Head of caudate nucleus (tissue), 42 donors: ENCODE measurements around the gene STRN.
"Not testable (repeated sequence)": the region's sequence is repeated elsewhere in the genome, so short reads cannot be mapped to it uniquely, and the experiment has no call there.

Source experiments
- DNase-seq, 42 donors: peaks; one replicate each; pipeline versions ENCODE4 v3.0.0 to v3.0.0-alpha.2; 2020 to 2021; ENCODE audit warnings: mixed read lengths in 7 of 42
- intact Hi-C: fragments of 100-400 bp; cut with DNase I; formaldehyde crosslinking; loops from one replicate; pipeline ENCODE4 v1.15.0; 2022

STRN gene

DNA sequence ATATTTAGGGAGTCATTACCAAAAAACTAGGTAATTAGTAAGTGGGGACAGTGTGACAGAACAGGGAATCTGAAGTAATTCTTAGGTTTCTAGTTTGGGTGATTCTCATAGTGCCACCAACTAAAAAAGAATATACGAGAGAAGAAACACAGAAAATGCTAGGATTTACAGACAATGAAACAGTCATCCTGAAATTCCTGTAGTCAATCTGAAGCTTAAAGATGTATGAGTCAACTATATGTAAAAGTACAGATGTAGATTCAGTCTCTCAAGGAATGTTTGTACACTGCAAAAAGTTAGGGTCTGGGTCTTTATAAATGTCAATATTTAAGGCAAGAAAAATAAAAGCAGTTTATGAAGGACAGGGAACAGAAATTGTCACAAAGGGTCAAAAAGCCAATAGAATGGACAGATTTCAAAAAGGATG, 107.0 kb downstream of the STRN start:
- intact Hi-C loops: no loop called here
- DNase-seq: no peak

GRCh38 chr2:36858551-36859365, 107.6 kb downstream of the STRN start:
- intact Hi-C loops: no loop called here
- no peak for DNase-seq

DNA sequence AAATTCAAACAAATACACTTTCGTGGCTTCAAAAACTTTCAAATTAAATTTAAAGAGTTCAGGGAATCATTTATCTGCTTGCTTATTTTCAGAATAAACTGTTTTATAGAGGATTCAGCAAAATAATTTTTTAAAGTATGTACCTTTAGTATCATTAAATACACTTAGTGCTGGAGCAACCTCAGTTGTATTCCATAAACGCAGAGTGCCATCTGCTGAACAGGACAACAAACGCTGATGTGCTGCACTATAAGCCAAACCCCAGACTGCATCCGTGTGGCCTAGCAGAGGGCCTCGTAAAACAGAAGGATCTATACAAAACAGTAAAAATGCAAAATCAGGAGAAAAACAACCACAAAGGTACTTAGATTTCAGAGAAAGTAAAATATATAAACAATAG, 108.6 kb downstream of the STRN start:
- intact Hi-C loops: no loop called here
- DNase-seq: peak in 9 of 42 donors; percentile 4 to 52 (median 19)

DNA sequence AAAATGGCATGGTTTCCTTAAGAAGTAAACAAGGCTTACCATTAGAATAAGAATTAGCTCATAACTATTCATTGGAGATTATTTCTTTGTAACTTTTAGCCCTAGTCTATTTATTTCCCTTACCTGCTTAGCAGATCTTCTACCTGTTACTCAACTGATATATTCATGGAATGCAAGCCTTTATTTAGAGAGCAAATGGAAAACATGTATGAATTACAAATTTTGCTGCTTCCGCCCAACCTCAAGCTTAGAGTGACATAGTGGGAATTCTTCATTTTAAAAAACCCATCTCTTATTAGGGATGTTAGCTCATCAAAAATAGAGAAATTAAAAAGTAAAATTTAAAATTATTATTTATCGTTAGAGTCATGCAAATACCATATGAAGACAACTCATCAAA, 110.9 kb downstream of the STRN start:
- no peak for DNase-seq
- intact Hi-C loops: no loop called here

DNA sequence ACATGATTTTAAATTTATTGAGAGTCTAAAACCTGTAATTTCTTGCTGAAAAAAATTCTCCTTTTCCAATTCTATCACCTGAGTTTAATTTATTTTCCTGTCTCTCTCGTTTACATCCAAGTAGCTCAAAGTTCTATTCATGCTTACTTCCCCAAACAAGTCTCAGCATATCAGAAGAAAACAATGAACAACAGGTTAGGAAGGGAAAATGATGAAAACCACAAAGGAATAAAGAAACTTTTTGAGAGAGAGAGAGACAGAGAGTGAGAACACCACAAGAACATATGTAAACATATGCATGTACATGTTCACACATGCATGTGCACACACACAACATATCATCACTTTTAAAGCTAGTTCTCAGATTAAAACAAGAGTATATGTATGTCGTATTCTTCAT, 112.1 kb downstream of the STRN start:
- DNase-seq: no peak
- intact Hi-C loops: no loop called here

DNA sequence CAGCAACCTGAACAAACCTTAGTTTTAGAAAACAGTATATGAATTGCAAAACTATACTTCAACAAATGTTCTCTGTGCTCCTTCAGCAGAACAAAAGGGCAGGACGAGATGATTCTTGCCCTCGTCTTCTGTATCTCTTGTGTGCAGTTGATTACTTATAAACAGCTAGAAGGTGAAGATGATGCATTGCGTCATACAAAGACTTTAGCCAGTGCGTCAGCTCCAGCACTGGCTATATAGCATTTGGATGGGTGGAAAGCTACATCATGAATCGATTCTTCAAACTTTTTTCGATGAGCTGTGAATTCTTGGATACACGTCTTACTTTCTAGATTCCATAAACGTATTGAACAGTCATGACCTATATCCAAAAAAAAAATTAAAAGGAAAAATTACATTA, 117.1 kb downstream of the STRN start:
- DNase-seq: no peak
- intact Hi-C loops: no loop called here

GRCh38 chr2:36843838-36844237, 122.5 kb downstream of the STRN start:
- no peak for DNase-seq
- intact Hi-C loops: no loop called here

GRCh38 chr2:36839976-36840617, 126.2 kb downstream of the STRN start:
- intact Hi-C loops: no loop called here
- no peak for DNase-seq

DNA sequence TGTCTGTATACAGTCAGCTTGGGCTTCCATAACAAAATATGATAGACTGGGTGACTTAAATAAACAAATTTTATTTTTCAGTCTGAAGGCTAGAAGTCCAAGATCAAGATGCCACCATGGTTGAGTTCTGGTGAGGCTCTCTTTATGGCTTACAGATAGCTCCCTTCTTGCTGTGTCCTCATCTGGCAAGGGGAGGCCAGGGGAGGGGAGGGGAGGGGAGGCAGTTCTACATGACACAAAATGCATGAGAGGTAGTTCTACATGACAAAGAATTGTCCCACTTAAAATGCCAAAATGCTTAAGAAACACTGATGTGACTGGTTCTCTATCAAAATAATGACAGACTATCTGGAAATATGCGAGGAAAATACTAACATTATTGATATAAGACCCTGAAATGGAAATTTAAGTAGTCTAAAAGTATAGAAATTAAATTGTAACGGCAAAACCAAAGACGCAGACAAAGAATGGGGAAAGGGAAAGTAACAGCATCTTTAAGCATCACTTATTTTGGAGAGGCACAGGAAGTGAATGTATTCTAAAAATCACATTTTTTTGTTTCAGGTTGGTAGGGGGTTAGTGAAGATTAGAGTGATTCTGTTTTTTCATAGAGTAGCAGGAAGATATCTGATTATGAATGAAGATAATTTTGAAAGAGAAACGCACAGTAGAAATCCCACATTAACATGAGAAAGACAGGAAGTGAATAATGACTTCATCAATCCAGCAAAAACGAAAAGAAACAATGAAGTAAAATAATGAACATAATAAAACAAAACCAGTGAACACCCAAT, 131.4 kb downstream of the STRN start:
- DNase-seq: no peak
- intact Hi-C loops: no loop called here

- no peak for DNase-seq
- intact Hi-C loops: no loop called here
These were observed 132.1 kb downstream of the STRN start for GRCh38 chr2:36834203-36834602.

DNA sequence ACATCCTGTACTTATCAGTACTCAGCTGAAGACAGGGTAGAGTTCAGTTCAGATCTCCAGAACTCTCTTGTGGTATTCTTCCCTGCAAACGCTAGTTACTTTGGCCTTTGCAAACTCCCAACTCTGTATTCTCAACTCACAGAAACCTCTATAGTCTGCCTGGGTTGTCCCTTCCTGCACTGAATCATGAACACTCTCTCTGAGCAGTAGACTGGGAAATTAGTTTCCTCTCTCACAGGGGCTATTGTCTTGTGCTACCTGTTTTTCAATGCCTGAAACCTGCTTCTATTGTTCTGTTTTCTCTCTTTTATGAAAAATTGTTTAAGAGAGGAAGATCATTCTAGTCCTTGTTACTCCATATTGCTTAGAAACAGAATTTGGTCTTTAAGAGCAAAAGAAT, 135.2 kb downstream of the STRN start:
- no peak for DNase-seq
- intact Hi-C loops: no loop called here

DNA sequence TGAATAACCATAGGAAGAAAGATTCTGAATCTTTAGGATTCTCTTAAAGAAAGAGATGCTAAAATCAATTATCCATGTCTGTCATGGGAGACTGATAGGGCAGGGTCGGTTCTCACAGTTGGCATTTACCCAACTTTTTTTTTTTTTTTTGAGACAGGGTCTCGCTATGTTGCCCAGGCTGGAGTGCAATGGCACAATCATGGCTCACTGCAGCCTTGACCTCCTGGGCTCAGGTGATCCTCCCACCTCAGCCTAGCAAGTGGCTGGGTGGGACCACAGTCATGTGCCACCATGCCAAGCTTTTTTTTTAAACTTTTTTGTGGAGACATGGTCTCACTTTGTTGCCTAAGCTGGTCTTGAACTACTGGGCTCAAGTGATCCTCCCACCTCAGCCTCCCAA, 141.7 kb downstream of the STRN start:
- intact Hi-C loops: not testable (repeated sequence)
- peak in 3 of 42 donors; percentile 2 to 7 (median 3) for DNase-seq

- DNase-seq: peak in 2 of 42 donors; percentile 16 to 18
- intact Hi-C loops: no loop called here
These were observed 142.1 kb downstream of the STRN start for GRCh38 chr2:36824273-36824672.

DNA sequence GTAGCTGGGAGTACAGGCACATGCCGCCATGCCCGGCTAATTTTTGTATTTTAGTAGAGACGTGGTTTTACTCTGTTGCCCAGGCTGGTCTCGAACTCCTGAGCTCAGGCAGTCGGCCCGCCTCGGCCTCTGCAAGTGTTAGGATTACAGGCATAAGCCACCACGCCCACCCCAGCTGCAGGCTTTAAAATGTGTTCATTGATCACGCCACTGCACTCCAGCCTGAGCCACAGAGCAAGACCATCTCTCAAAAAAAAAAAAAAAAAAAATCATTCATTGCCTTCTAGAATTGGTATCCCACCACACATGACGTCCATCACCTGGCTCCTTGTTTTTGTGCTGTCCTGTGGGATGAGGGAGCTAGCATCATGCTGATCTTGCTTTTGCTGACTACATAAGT, 142.5 kb downstream of the STRN start:
- peak in 3 of 42 donors; percentile 1 to 18 (median 10) for DNase-seq
- intact Hi-C loops: no loop called here

- intact Hi-C loops: no loop called here
These were observed 145.3 kb downstream of the STRN start for GRCh38 chr2:36820942-36821605.

DNA sequence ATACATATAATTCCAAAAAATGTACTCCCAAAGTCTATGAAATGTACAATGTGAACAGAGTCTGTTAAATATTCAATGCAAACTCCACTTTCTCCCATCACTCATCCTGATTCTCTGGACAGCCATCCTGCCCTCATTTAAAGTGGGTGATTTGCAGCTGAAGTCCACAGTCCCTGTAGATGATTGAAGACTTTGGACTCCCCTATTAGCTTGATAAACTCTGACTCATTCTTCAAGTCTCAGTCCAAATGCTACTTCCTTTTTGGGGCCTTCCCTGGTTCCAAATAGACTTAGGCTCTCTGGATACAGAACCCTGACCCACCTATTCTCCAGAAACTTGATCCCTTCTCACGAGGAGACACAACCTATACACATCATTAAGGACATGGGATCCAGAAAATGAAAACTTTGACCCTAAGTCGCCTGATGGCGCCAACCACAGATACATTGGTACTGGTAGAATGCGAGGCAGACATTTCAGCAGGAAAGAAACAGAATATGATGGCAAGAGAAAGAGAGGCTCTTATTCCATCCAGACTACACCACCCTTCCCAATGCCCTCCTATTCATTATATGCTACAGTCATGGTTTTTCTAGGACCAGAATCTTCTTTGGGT, 147.1 kb downstream of the STRN start:
- peak in 3 of 42 donors; percentile 1 to 19 (median 13) for DNase-seq
- intact Hi-C loops: no loop called here

More at GRCh38 chr2:36820942-36821605, 145.3 kb downstream of the STRN start:
- peak in 3 of 42 donors; percentile 1 to 32 (median 7) for DNase-seq

DNA sequence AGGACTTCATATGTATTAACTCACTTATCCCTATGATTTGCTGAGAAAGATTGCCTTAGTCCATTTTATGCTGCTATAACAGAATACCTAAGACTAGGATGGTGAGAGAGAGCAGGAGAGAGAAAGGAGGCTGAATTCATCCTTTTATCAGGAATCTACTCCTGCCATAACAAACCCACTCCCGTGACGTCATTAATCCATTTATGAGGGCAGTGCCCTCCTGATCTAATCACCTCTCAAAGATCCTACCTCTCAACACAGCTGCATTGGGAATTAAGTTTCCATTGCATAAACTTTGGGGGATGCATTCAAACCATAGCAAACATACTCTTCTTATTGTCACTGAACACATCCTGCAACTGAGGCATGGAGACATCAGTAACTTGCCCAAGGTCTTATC, 147.8 kb downstream of the STRN start:
- intact Hi-C loops: no loop called here
- peak in 1 of 42 donors; percentile 3 for DNase-seq

- DNase-seq: no peak
These were observed 154.1 kb downstream of the STRN start for GRCh38 chr2:36812196-36812595.

DNA sequence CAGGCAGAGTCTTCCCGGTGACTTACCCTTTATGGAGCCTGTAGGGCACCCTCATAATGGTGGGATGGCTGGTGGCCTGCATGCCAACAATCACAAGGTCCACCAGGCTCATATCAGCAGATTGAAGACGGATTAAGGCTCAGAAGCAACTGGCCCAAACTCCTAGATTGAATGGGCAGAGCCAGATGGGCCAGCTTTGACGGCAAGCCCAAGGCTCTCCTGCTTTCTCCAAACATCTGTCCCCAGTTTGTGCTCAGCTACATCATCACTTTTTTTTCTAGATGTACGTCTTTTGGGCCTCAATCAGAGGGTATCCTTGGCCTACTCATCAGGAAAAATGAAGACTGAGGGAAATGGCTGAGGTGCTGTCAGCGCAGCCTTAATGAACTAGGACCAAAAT, 155.3 kb downstream of the STRN start:
- intact Hi-C loops: no loop called here
- DNase-seq: no peak

More at GRCh38 chr2:36812196-36812595, 154.1 kb downstream of the STRN start:
- intact Hi-C loops: no loop called here
